GM21619 (cell line): ENCODE results near the gene C1orf122.

Source experiments
- ATAC-seq: cut with Tn5 transposase; IDR thresholded peaks from one replicate; pipeline ENCODE4 v1.9.1; 2021; ENCODE audit not compliant: unreplicated experiment

The C1orf122 gene

GRCh38 chr1:37844536-37844935 is 36.9 kb downstream of the C1orf122 start:
- no peak for ATAC-seq

- ATAC-seq, result no peak
Observed at GRCh38 chr1:37845049-37845646, 37.6 kb downstream of the C1orf122 start.

GRCh38 chr1:37845786-37846185 is 38.2 kb downstream of the C1orf122 start:
- ATAC-seq, result no peak

- ATAC-seq, result no peak
Observed at GRCh38 chr1:37846647-37847339, 39.2 kb downstream of the C1orf122 start.

- ATAC-seq, result no peak
Observed at GRCh38 chr1:37849480-37849879, 41.9 kb downstream of the C1orf122 start.

GRCh38 chr1:37850352-37850955 is 42.9 kb downstream of the C1orf122 start:
- ATAC-seq, result no peak

- no peak for ATAC-seq
Observed at GRCh38 chr1:37851262-37851661, 43.7 kb downstream of the C1orf122 start.

GRCh38 chr1:37851782-37852210 is 44.2 kb downstream of the C1orf122 start:
- no peak for ATAC-seq

- ATAC-seq, result no peak
Observed at GRCh38 chr1:37853157-37853556, 45.6 kb downstream of the C1orf122 start.

- ATAC-seq, result no peak
Observed at GRCh38 chr1:37854406-37854805, 46.8 kb downstream of the C1orf122 start.
